ENCODE results near the gene ARMC10. TPM values are rescaled to one million over a fixed set of nuclear protein-coding genes. Genes with fewer than 3 reads are reported as not detected.

Gene ARMC10
- total and polyA plus RNA-seq, 9 of the 15 experiments (the other 6 are each of a cell fraction or from before 2014, with no cell fraction given) = 17.0 to 113 (median 72.6) TPM

- Histone ChIP-seq H3K9me3 (replicated peaks; ENCODE audit: control insufficient read depth, insufficient read depth, low read depth, low read length) (no peaks in the 10 kb centered on the region), H3K36me3 (ENCODE audit: control insufficient read depth, insufficient read depth, low read length) (peaks cover 70% of the 10 kb centered on the region), H3K9ac (ENCODE audit: insufficient read depth in 1 of 2, low read depth in 2 of 2, low read length in 2 of 2) (no peak overlapping the region), H3K9me1 (ENCODE audit: control insufficient read depth, insufficient read depth, low read length) (no peaks in the 10 kb centered on the region), H3K27me3 (ENCODE audit: control insufficient read depth in 2 of 2, insufficient read depth in 2 of 2, low read length in 2 of 2) (no peaks in the 10 kb centered on the region), H3K4me2 (ENCODE audit: insufficient read depth, low read length) (no peak overlapping the region), H3K27ac (ENCODE audit: extremely low read depth, low read depth, low read length) (no peak overlapping the region), H3K79me2 (ENCODE audit: control insufficient read depth, insufficient read depth, low read length) (peaks cover 21% of the 10 kb centered on the region), H3K4me3 (no peak overlapping the region), H4K20me1 (replicated peaks; ENCODE audit: control insufficient read depth, insufficient read depth, low read length) (no peaks in the 10 kb centered on the region), H3K4me1 (replicated peaks in 1 of 2; ENCODE audit: control insufficient read depth in 2 of 2, insufficient read depth in 2 of 2, low read length in 2 of 2) (no peaks in the 10 kb centered on the region), H2AFZ (ENCODE audit: low read depth, low read length) (no peak overlapping the region)
- ChIA-PET POLR2A (interaction anchor here (0.7 to 1.2 kb wide), 2 partner anchors 10 to 19 kb away, joined by 3 read pairs; no protein-coding TSS in a partner anchor), CTCF (ENCODE audit: low intra/inter-chr PET ratio) (no interaction called here)
- BruUV-seq (replicated peaks) = no TSS peak
- no peak for TF ChIP-seq MTA3 (IDR thresholded peaks at IDR 0.05; ENCODE audit: borderline replicate concordance)
- no peak for TF ChIP-seq FOXA1 (IDR thresholded peaks at IDR 0.05; ENCODE audit: borderline replicate concordance)
- TF ChIP-seq ZNF354B (CRISPR knock-in tag; IDR thresholded peaks at IDR 0.05) = no peak
- TF ChIP-seq ZNF395 (CRISPR knock-in tag; IDR thresholded peaks at IDR 0.05) = no peak
- TF ChIP-seq SREBF1 (IDR thresholded peaks at IDR 0.05; ENCODE audit: borderline replicate concordance, low read depth, low read length) = no peak
- TF ChIP-seq ZFPM2 (CRISPR knock-in tag; IDR thresholded peaks at IDR 0.05) = no peak
- no peak for TF ChIP-seq ZNF507 (tag; conservative IDR thresholded peaks at IDR 0.05)
- TF ChIP-seq ARHGAP35 (IDR thresholded peaks at IDR 0.05; ENCODE audit: partially characterized antibody) = no peak
- no peak for TF ChIP-seq RFX5 (IDR thresholded peaks at IDR 0.05; ENCODE audit: low read depth, low read length)
- TF ChIP-seq ZNF121 (CRISPR knock-in tag; conservative IDR thresholded peaks at IDR 0.05) = no peak
- no peak for TF ChIP-seq ETV1 (tag; conservative IDR thresholded peaks at IDR 0.05; ENCODE audit: low read depth)
- TF ChIP-seq ZNF764 (CRISPR knock-in tag; IDR thresholded peaks at IDR 0.05; ENCODE audit: low read depth) = no peak
- TF ChIP-seq ZNF766 (CRISPR knock-in tag; conservative IDR thresholded peaks at IDR 0.05) = no peak
- TF ChIP-seq HNRNPL (IDR thresholded peaks at IDR 0.05; ENCODE audit: low read depth, low read length) = no peak
- TF ChIP-seq CBX1 (IDR thresholded peaks at IDR 0.05; ENCODE audit: low read depth) = no peak
- TF ChIP-seq HEY1 (CRISPR knock-in tag; IDR thresholded peaks at IDR 0.05; ENCODE audit: borderline replicate concordance) = no peak
- TF ChIP-seq MAZ (CRISPR knock-in tag; conservative IDR thresholded peaks at IDR 0.05 in 1 of 2, IDR thresholded peaks at IDR 0.05 in 1 of 2) = no peak
- no peak for TF ChIP-seq RERE (CRISPR knock-in tag; IDR thresholded peaks at IDR 0.05; ENCODE audit: borderline replicate concordance)
- WGBS (ENCODE audit: insufficient coverage, low coverage, missing lambda C conversion rate) = 90% methylated on average over 3 of the region's 3 CpGs
- intact Hi-C loops (cut with micrococcal nuclease) = no loop called here
- ATAC-seq (no peak), DNase-seq (ENCODE audit: extremely low read depth in 1 of 4, low spot score in 3 of 4) (no peak), FAIRE-seq (no peak)
- in situ Hi-C loops (cut with MboI) = no loop called here
These were observed 8.3 kb downstream of the ARMC10 start for GRCh38 chr7:103083210-103083609.

All from K562 (cell line).